Naive thymus-derived CD4-positive, alpha-beta T cell (primary cell): ENCODE data around the gene SLC26A8. TPM values are rescaled to one million over a fixed set of nuclear protein-coding genes. Genes with fewer than 3 reads are reported as not detected.
A peak's percentile ranks its signal among the peaks of the same experiment; 100 is the strongest.

Experiments
- ATAC-seq: fragments of 150-1000 bp; cut with Tn5 transposase; 2 replicates; pipeline ENCODE4 v1.10.0; 2021; ENCODE audit warnings: mild to moderate bottlenecking, moderate library complexity
- CTCF ChIA-PET: fragments of 350-600 bp; sonication (Branson Sonifier 250); formaldehyde crosslinking; loops from one replicate; lab custom pipeline; 2021; ENCODE audit warnings: antibody characterized with exemption; lab: Charles Lee
- POLR2A ChIA-PET: fragments of 350-600 bp; sonication (Branson Sonifier 250); formaldehyde crosslinking; loops from one replicate; lab custom pipeline; 2021; ENCODE audit warnings: antibody characterized with exemption, inconsistent platforms; lab: Charles Lee
- DNase-seq, 9 donors: peaks; one replicate each; pipeline versions ENCODE4 v3.0.0 to v3.0.0-alpha.2; 2020 to 2022; ENCODE audit warnings: mixed read lengths in 1 of 9
- H3K27ac ChIP-seq: one replicate; pipeline ENCODE4 v1.7.0; 2013; ENCODE audit warnings: mild to moderate bottlenecking, low read depth, low read length, moderate library complexity
- H3K27me3 ChIP-seq, 2 donors: one replicate each; pipeline ENCODE4 v1.7.0; 2013; ENCODE audit warnings: low read length in 2 of 2, mild to moderate bottlenecking in 2 of 2, moderate library complexity in 2 of 2; ENCODE audit not compliant: control insufficient read depth in 2 of 2, insufficient read depth in 2 of 2
- H3K36me3 ChIP-seq, 3 experiments: 1 replicate in 2 of 3; 2 replicates in 1 of 3; pipeline ENCODE4 v1.7.0; 2013; ENCODE audit warnings: low read length in 3 of 3, mild to moderate bottlenecking in 3 of 3, moderate library complexity in 1 of 3; ENCODE audit not compliant: insufficient read depth in 3 of 3, control insufficient read depth in 2 of 3
- H3K4me1 ChIP-seq, 2 donors: one replicate each; pipeline ENCODE4 v1.7.0; 2013; ENCODE audit warnings: low read length in 2 of 2, mild to moderate bottlenecking in 2 of 2, moderate library complexity in 1 of 2; ENCODE audit not compliant: control insufficient read depth in 2 of 2, insufficient read depth in 2 of 2
- H3K4me3 ChIP-seq: 2 replicates; pipeline ENCODE4 v1.7.0; 2013; ENCODE audit warnings: mild to moderate bottlenecking, low read length
- H3K9me3 ChIP-seq, 3 experiments: 1 replicate in 2 of 3; 2 replicates in 1 of 3; pipeline ENCODE4 v1.7.0; 2013; ENCODE audit warnings: low read length in 3 of 3; ENCODE audit not compliant: control insufficient read depth in 2 of 3
- H3K27ac Mint-ChIP-seq, 9 donors: one replicate each; pipeline ENCODE4 v1.8.0; 2020 to 2022; ENCODE audit warnings: mixed read lengths in 9 of 9, mild to moderate bottlenecking in 8 of 9, moderate library complexity in 5 of 9, inconsistent platforms in 2 of 9
- H3K27me3 Mint-ChIP-seq, 5 donors: one replicate each; pipeline ENCODE4 v1.8.0; 2021 to 2022; ENCODE audit warnings: mixed read lengths in 5 of 5, mild to moderate bottlenecking in 1 of 5
- H3K36me3 Mint-ChIP-seq, 5 donors: one replicate each; pipeline ENCODE4 v1.8.0; 2020 to 2022; ENCODE audit warnings: mixed read lengths in 5 of 5, mild to moderate bottlenecking in 3 of 5, inconsistent platforms in 1 of 5
- H3K4me1 Mint-ChIP-seq, 7 donors: one replicate each; pipeline ENCODE4 v1.8.0; 2020 to 2022; ENCODE audit warnings: mixed read lengths in 7 of 7, mild to moderate bottlenecking in 3 of 7, inconsistent platforms in 1 of 7
- H3K4me3 Mint-ChIP-seq, 10 donors: one replicate each; pipeline ENCODE4 v1.8.0; 2020 to 2022; ENCODE audit warnings: mild to moderate bottlenecking in 10 of 10, mixed read lengths in 10 of 10, moderate library complexity in 6 of 10, inconsistent platforms in 2 of 10
- H3K9me3 Mint-ChIP-seq, 11 donors: one replicate each; pipeline ENCODE4 v1.8.0; 2020 to 2022; ENCODE audit warnings: mixed read lengths in 11 of 11, mild to moderate bottlenecking in 4 of 11, inconsistent platforms in 1 of 11, moderate library complexity in 1 of 11
- intact Hi-C, 2 donors: fragments of 100-400 bp; cut with micrococcal nuclease; formaldehyde crosslinking; loops; one replicate each; pipeline ENCODE4 v1.15.1; 2023
- polyA plus RNA-seq, 2 donors: library from polyadenylated mRNA; unstranded; fragments of 300-500 nt; fragmentation: Illumina TruSeq; gene quantifications; one replicate each; pipeline ENCODE4 v1.2.3, GENCODE V29; 2021
- total RNA-seq, 6 experiments: library from RNA in 5 of 6; stranded (reverse) in 5 of 6; gene quantifications; 1 replicate in 5 of 6; 2 replicates in 1 of 6; pipeline ENCODE4 v1.2.3 and lab custom pipeline; 2021 to 2026

SLC26A8 gene
- total and polyA plus RNA-seq, 7 experiments from 2014 or later, result 0.27 to 0.66 TPM; not detected in 5

GRCh38 chr6:35905841-35906498 lies 118.5 kb downstream of the SLC26A8 start:
- no peaks in the 10 kb centered on the region for H3K27me3 Mint-ChIP-seq
- intact Hi-C loops, result no loop called here
- H3K4me3 Mint-ChIP-seq, result no peak overlapping the region
- H3K36me3 Mint-ChIP-seq, result peaks cover 20 to 48% (median 40%) of the 10 kb centered on the region in 5 donors
- H3K9me3 Mint-ChIP-seq, result peaks cover 3 to 32% (median 15%) of the 10 kb centered on the region in 11 donors
- H3K4me3 ChIP-seq, result no peak overlapping the region
- no peaks in the 10 kb centered on the region for H3K4me1 ChIP-seq
- ATAC-seq, result no peak
- H3K4me1 Mint-ChIP-seq, result peaks cover 7 to 22% (median 16%) of the 10 kb centered on the region in 7 donors
- CTCF ChIA-PET, result no interaction called here
- H3K27me3 ChIP-seq, result no peaks in the 10 kb centered on the region
- peak overlapping the region in 1 of 9 donors; percentile 38 for H3K27ac Mint-ChIP-seq
- no peak for DNase-seq
- peaks cover 0 to 18% (median 0%) of the 10 kb centered on the region in 3 experiments for H3K9me3 ChIP-seq
- H3K27ac ChIP-seq, result no peak overlapping the region
- POLR2A ChIA-PET, result no interaction called here
- H3K36me3 ChIP-seq, result peaks cover 0 to 21% (median 0%) of the 10 kb centered on the region in 3 experiments

DNA sequence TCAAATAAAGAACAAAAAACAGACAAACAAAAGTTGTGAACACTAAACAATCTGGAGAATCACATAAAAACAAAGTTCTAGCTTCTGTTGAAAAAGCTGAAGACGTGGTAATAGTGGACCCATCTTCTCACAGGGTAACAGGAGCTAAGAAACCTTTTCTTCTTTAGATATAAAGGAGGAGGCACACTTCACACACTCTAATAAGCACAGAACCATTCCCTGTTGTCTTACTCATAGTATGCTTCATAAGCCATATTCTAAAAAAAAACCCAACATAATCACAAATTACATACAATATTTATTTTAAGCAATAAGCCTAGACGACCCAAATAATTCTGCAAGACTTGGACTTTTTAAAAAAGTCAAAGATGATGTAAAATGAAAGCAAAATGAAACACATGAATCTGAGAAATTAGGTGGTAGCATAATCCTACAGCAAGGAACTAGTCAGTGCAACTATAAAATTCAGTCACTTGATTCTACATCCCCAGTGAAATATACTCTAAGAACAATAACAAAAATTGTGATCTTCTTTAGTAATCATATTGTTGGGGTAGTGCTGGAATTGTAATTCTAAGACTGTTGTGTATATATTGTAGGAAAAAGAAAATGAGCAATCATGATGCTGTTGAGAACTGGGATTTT lies 119.2 kb downstream of the SLC26A8 start:
- H3K27ac Mint-ChIP-seq, result no peak overlapping the region
- H3K36me3 ChIP-seq, result peaks cover 0 to 13% (median 0%) of the 10 kb centered on the region in 3 experiments
- peaks cover 6 to 21% (median 19%) of the 10 kb centered on the region in 7 donors for H3K4me1 Mint-ChIP-seq
- H3K9me3 ChIP-seq, result peaks cover 0 to 15% (median 0%) of the 10 kb centered on the region in 3 experiments
- no peaks in the 10 kb centered on the region for H3K27me3 Mint-ChIP-seq
- intact Hi-C loops, result no loop called here
- peaks cover 18 to 44% (median 39%) of the 10 kb centered on the region in 5 donors for H3K36me3 Mint-ChIP-seq
- DNase-seq (no peak), ATAC-seq (no peak)
- no peaks in the 10 kb centered on the region for H3K27me3 ChIP-seq
- H3K4me1 ChIP-seq, result no peaks in the 10 kb centered on the region
- H3K27ac ChIP-seq, result no peak overlapping the region
- H3K9me3 Mint-ChIP-seq, result peaks cover 0 to 25% (median 15%) of the 10 kb centered on the region in 11 donors
- ChIA-PET POLR2A (no interaction called here), CTCF (no interaction called here)
- H3K4me3 Mint-ChIP-seq, result no peak overlapping the region
- no peak overlapping the region for H3K4me3 ChIP-seq

GRCh38 chr6:35903679-35904078 lies 120.8 kb downstream of the SLC26A8 start:
- H3K4me1 ChIP-seq, result no peaks in the 10 kb centered on the region
- H3K4me3 ChIP-seq, result no peak overlapping the region
- intact Hi-C loops, result no loop called here
- Mint-ChIP-seq H3K4me1 (peaks cover 7 to 27% (median 19%) of the 10 kb centered on the region in 7 donors), H3K27me3 (no peaks in the 10 kb centered on the region), H3K36me3 (peaks cover 18 to 41% (median 38%) of the 10 kb centered on the region in 5 donors), H3K9me3 (peaks cover 0 to 9% (median 7%) of the 10 kb centered on the region in 11 donors), H3K27ac (no peak overlapping the region), H3K4me3 (no peak overlapping the region)
- ATAC-seq (no peak), DNase-seq (no peak)
- peaks cover 0 to 10% (median 0%) of the 10 kb centered on the region in 3 experiments for H3K36me3 ChIP-seq
- CTCF ChIA-PET, result no interaction called here
- H3K9me3 ChIP-seq, result peaks cover 0 to 5% (median 0%) of the 10 kb centered on the region in 3 experiments
- no peak overlapping the region for H3K27ac ChIP-seq
- POLR2A ChIA-PET, result interaction anchor here (0.7 kb wide), 1 partner anchor 475 kb away, joined by 3 read pairs; no protein-coding TSS in a partner anchor
- H3K27me3 ChIP-seq, result no peaks in the 10 kb centered on the region

DNA sequence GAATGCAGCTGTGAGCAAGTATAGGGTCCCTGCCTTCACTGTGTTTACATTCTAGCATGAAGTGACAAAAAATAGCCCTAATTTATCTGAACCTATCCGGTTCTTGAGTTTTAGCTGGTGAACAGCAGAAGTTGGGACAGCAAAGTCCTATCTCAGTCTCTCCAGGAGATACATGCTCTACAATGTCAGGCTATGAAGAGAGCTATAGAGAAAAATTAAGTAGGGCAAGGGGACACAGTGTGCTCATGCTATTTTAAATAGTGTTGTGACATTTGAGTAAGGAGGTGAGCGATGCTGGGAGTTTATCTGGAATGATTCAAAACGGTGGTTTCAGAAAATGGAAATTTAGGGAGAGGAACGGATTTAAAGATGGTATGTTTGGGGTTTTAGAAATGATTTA lies 124.0 kb downstream of the SLC26A8 start:
- peaks cover 8 to 44% (median 28%) of the 10 kb centered on the region in 5 donors for H3K36me3 Mint-ChIP-seq
- H3K4me1 Mint-ChIP-seq, result peaks cover 9 to 30% (median 16%) of the 10 kb centered on the region in 7 donors

GRCh38 chr6:35898003-35898402 lies 126.4 kb downstream of the SLC26A8 start:
- intact Hi-C loops, result loop anchor here in 1 of 2 donors (10.0 kb wide), 1 partner anchor 197 kb away; no protein-coding TSS in a partner anchor
- H3K4me3 ChIP-seq, result no peak overlapping the region
- Mint-ChIP-seq H3K9me3 (peaks cover 0 to 3% (median 0%) of the 10 kb centered on the region in 11 donors), H3K27ac (no peak overlapping the region), H3K27me3 (no peaks in the 10 kb centered on the region), H3K4me1 (peaks cover 9 to 38% (median 26%) of the 10 kb centered on the region in 7 donors), H3K36me3 (peaks cover 3 to 42% (median 27%) of the 10 kb centered on the region in 5 donors), H3K4me3 (no peak overlapping the region)
- no peak overlapping the region for H3K27ac ChIP-seq
- ChIA-PET CTCF (interaction anchor here (0.9 kb wide), 1 partner anchor 27 kb away, joined by 3 read pairs; no protein-coding TSS in a partner anchor), POLR2A (no interaction called here)
- no peaks in the 10 kb centered on the region for H3K9me3 ChIP-seq
- no peaks in the 10 kb centered on the region for H3K4me1 ChIP-seq
- ATAC-seq, result no peak
- no peak for DNase-seq
- H3K36me3 ChIP-seq, result no peaks in the 10 kb centered on the region
- no peaks in the 10 kb centered on the region for H3K27me3 ChIP-seq

More for the DNA sequence above, 124.0 kb downstream of the SLC26A8 start:
- Mint-ChIP-seq H3K9me3 (peaks cover 0 to 3% (median 0%) of the 10 kb centered on the region in 11 donors), H3K27ac (peak overlapping the region in 1 of 9 donors; percentile 16), H3K4me3 (no peak overlapping the region), H3K27me3 (no peaks in the 10 kb centered on the region)
- Histone ChIP-seq H3K27ac (no peak overlapping the region), H3K9me3 (no peaks in the 10 kb centered on the region), H3K4me1 (no peaks in the 10 kb centered on the region), H3K27me3 (no peaks in the 10 kb centered on the region), H3K4me3 (no peak overlapping the region), H3K36me3 (peaks cover 0 to 10% (median 0%) of the 10 kb centered on the region in 3 experiments)
- CTCF ChIA-PET, result no interaction called here
- intact Hi-C loops, result no loop called here
- no peak for DNase-seq
- ATAC-seq, result no peak
- POLR2A ChIA-PET, result no interaction called here

DNA sequence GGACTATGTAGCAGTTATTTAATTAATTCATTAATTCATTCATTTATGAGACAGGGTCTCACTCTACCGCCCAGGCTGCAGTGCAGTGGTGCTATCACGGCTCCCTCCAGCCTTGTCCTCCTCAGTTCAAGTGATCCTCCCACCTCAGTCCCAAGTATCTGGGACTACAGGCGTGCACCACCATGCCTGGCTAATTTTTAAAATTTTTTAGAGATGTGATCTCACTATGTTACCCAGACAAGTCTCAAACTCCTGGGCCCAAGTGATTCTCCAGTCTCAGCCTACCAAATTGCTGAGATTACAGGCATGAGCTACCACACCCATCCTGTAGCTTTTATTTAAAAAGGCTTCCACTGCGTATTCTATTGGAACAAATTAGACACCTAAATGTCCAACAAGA lies 127.0 kb downstream of the SLC26A8 start:
- Histone ChIP-seq H3K4me1 (no peaks in the 10 kb centered on the region), H3K27me3 (no peaks in the 10 kb centered on the region), H3K36me3 (no peaks in the 10 kb centered on the region), H3K4me3 (no peak overlapping the region), H3K27ac (no peak overlapping the region), H3K9me3 (no peaks in the 10 kb centered on the region)
- Mint-ChIP-seq H3K4me3 (no peak overlapping the region), H3K36me3 (peaks cover 3 to 45% (median 27%) of the 10 kb centered on the region in 5 donors), H3K27ac (no peak overlapping the region), H3K9me3 (peaks cover 0 to 3% (median 0%) of the 10 kb centered on the region in 11 donors), H3K4me1 (peaks cover 11 to 38% (median 26%) of the 10 kb centered on the region in 7 donors), H3K27me3 (no peaks in the 10 kb centered on the region)
- ChIA-PET CTCF (interaction anchor here (0.9 kb wide), 1 partner anchor 28 kb away, joined by 3 read pairs; no protein-coding TSS in a partner anchor), POLR2A (no interaction called here)
- intact Hi-C loops, result loop anchor here in 1 of 2 donors (10.0 kb wide), 1 partner anchor 197 kb away; no protein-coding TSS in a partner anchor
- no peak for ATAC-seq
- DNase-seq, result no peak
